Activated CD4-positive, alpha-beta T cell treated with anti-CD3 and anti-CD28 coated beads, Interleukin-2, amount 10 ng/mL, durations not matched to agents 24 days and 14 days (primary cell): ENCODE results near the gene NUDT4. TPM values are rescaled to one million over a fixed set of nuclear protein-coding genes. Genes with fewer than 3 reads are reported as not detected.
"Not testable (repeated sequence)": the region's sequence is repeated elsewhere in the genome, so short reads cannot be mapped to it uniquely, and the experiment has no call there.

Experiments
- DNase-seq: peaks from one replicate; pipeline ENCODE4 v3.0.0; 2022
- H3K27ac Mint-ChIP-seq: one replicate; pipeline ENCODE4 v1.8.0; 2022; ENCODE audit warnings: mild to moderate bottlenecking, mixed read lengths
- H3K27me3 Mint-ChIP-seq: one replicate; pipeline ENCODE4 v1.8.0; 2022; ENCODE audit warnings: mixed read lengths
- H3K36me3 Mint-ChIP-seq: one replicate; pipeline ENCODE4 v1.8.0; 2022; ENCODE audit warnings: low read depth, mild to moderate bottlenecking, mixed read lengths
- H3K4me1 Mint-ChIP-seq: one replicate; pipeline ENCODE4 v1.8.0; 2021; ENCODE audit warnings: mixed read lengths
- H3K4me3 Mint-ChIP-seq: one replicate; pipeline ENCODE4 v1.8.0; 2022; ENCODE audit warnings: mild to moderate bottlenecking, moderate library complexity, mixed read lengths
- H3K9me3 Mint-ChIP-seq: one replicate; pipeline ENCODE4 v1.8.0; 2021; ENCODE audit warnings: mixed read lengths
- intact Hi-C: fragments of 100-400 bp; cut with micrococcal nuclease; formaldehyde crosslinking; loops from one replicate; pipeline ENCODE4 v1.15.1; 2023
- total RNA-seq: library from RNA; stranded (reverse); gene quantifications from 2 replicates; pipeline ENCODE4 v1.2.3, GENCODE V29; 2022

NUDT4 gene
- total RNA-seq, 1 donor from 2014 or later: 86.6 TPM

GRCh38 chr12:93378196-93378997 lies 672 bp downstream of the NUDT4 start:
- peaks cover 17% of the 10 kb centered on the region for H3K36me3 Mint-ChIP-seq
- peak; percentile 90 for DNase-seq
- peak overlapping the region; percentile 100 for H3K27ac Mint-ChIP-seq
- H3K9me3 Mint-ChIP-seq, H3K27me3 Mint-ChIP-seq: not testable (repeated sequence)
- peaks cover 36% of the 10 kb centered on the region for H3K4me1 Mint-ChIP-seq
- H3K4me3 Mint-ChIP-seq: peak overlapping the region; percentile 100
- intact Hi-C loops: loop anchor here (2.0 to 5.0 kb wide), 4 partner anchors 38 to 451 kb away; partner anchors contain the start of gene EEA1

GRCh38 chr12:93378998-93379325 lies 1.2 kb downstream of the NUDT4 start:
- H3K9me3 Mint-ChIP-seq: no peaks in the 10 kb centered on the region
- H3K27me3 Mint-ChIP-seq: no peaks in the 10 kb centered on the region
- H3K4me3 Mint-ChIP-seq: peak overlapping the region; percentile 100
- H3K4me1 Mint-ChIP-seq: peaks cover 37% of the 10 kb centered on the region
- peaks cover 20% of the 10 kb centered on the region for H3K36me3 Mint-ChIP-seq
- DNase-seq: no peak
- H3K27ac Mint-ChIP-seq: peak overlapping the region; percentile 100
- intact Hi-C loops: loop anchor here (1.0 to 5.0 kb wide), 5 partner anchors 38 to 452 kb away; partner anchors contain the start of genes EEA1 and UBE2N

- no peaks in the 10 kb centered on the region for H3K9me3 Mint-ChIP-seq
- peaks cover 37% of the 10 kb centered on the region for H3K4me1 Mint-ChIP-seq
- peak overlapping the region; percentile 100 for H3K4me3 Mint-ChIP-seq
- peaks cover 20% of the 10 kb centered on the region for H3K36me3 Mint-ChIP-seq
- intact Hi-C loops: loop anchor here (1.0 to 5.0 kb wide), 5 partner anchors 37 to 452 kb away; partner anchors contain the start of genes EEA1 and UBE2N
- no peaks in the 10 kb centered on the region for H3K27me3 Mint-ChIP-seq
- DNase-seq: peak; percentile 70
- H3K27ac Mint-ChIP-seq: peak overlapping the region; percentile 100
These were observed 1.7 kb downstream of the NUDT4 start for GRCh38 chr12:93379326-93379980.

GRCh38 chr12:93379981-93380361 lies 2.2 kb downstream of the NUDT4 start:
- no peaks in the 10 kb centered on the region for H3K9me3 Mint-ChIP-seq
- intact Hi-C loops: loop anchor here (1.0 to 5.0 kb wide), 8 partner anchors 8 to 593 kb away; partner anchors contain the start of genes EEA1 and UBE2N

GRCh38 chr12:93380480-93381121 lies 2.9 kb downstream of the NUDT4 start:
- Mint-ChIP-seq H3K9me3 (no peaks in the 10 kb centered on the region), H3K36me3 (peaks cover 27% of the 10 kb centered on the region), H3K4me1 (peaks cover 42% of the 10 kb centered on the region), H3K4me3 (peak overlapping the region; percentile 100), H3K27ac (peak overlapping the region; percentile 70), H3K27me3 (no peaks in the 10 kb centered on the region)
- intact Hi-C loops: loop anchor here (1.0 to 5.0 kb wide), 3 partner anchors 8 to 593 kb away; no protein-coding TSS in a partner anchor
- DNase-seq: no peak

More at GRCh38 chr12:93379981-93380361, 2.2 kb downstream of the NUDT4 start:
- no peaks in the 10 kb centered on the region for H3K27me3 Mint-ChIP-seq
- peak overlapping the region; percentile 100 for H3K27ac Mint-ChIP-seq
- H3K4me3 Mint-ChIP-seq: peak overlapping the region; percentile 100
- peaks cover 38% of the 10 kb centered on the region for H3K4me1 Mint-ChIP-seq
- DNase-seq: no peak
- H3K36me3 Mint-ChIP-seq: peaks cover 21% of the 10 kb centered on the region

GRCh38 chr12:93381161-93381975 lies 3.6 kb downstream of the NUDT4 start:
- H3K4me1 Mint-ChIP-seq: peaks cover 42% of the 10 kb centered on the region
- intact Hi-C loops: loop anchor here (5.0 kb wide), 1 partner anchor 594 kb away; no protein-coding TSS in a partner anchor
- no peak for DNase-seq
- H3K27me3 Mint-ChIP-seq: no peaks in the 10 kb centered on the region
- H3K9me3 Mint-ChIP-seq: no peaks in the 10 kb centered on the region
- peaks cover 27% of the 10 kb centered on the region for H3K36me3 Mint-ChIP-seq
- H3K4me3 Mint-ChIP-seq: peak overlapping the region; percentile 100
- peak overlapping the region; percentile 70 for H3K27ac Mint-ChIP-seq

- DNase-seq, H3K27ac Mint-ChIP-seq, H3K9me3 Mint-ChIP-seq, H3K27me3 Mint-ChIP-seq: not testable (repeated sequence)
- peaks cover 28% of the 10 kb centered on the region for H3K36me3 Mint-ChIP-seq
- H3K4me3 Mint-ChIP-seq: peak overlapping the region; percentile 100
- H3K4me1 Mint-ChIP-seq: peaks cover 38% of the 10 kb centered on the region
- intact Hi-C loops: loop anchor here (5.0 kb wide), 1 partner anchor 595 kb away; no protein-coding TSS in a partner anchor
These were observed 4.3 kb downstream of the NUDT4 start for GRCh38 chr12:93381976-93382437.

GRCh38 chr12:93387780-93388179 lies 10.1 kb downstream of the NUDT4 start:
- intact Hi-C loops: loop anchor here (1.0 to 2.0 kb wide), 3 partner anchors 7 to 289 kb away; no protein-coding TSS in a partner anchor
- Mint-ChIP-seq H3K9me3 (no peaks in the 10 kb centered on the region), H3K27me3 (no peaks in the 10 kb centered on the region), H3K27ac (peak overlapping the region; percentile 72), H3K36me3 (peaks cover 42% of the 10 kb centered on the region), H3K4me3 (no peak overlapping the region), H3K4me1 (peaks cover 35% of the 10 kb centered on the region)
- no peak for DNase-seq

- intact Hi-C loops: no loop called here
- Mint-ChIP-seq H3K4me1 (peaks cover 28% of the 10 kb centered on the region), H3K4me3 (no peak overlapping the region), H3K36me3 (peaks cover 34% of the 10 kb centered on the region), H3K27ac (no peak overlapping the region), H3K9me3 (no peaks in the 10 kb centered on the region), H3K27me3 (no peaks in the 10 kb centered on the region)
- DNase-seq: no peak
These were observed 12.3 kb downstream of the NUDT4 start for GRCh38 chr12:93390031-93390430.

GRCh38 chr12:93390549-93391297 lies 13.0 kb downstream of the NUDT4 start:
- H3K36me3 Mint-ChIP-seq: peaks cover 28% of the 10 kb centered on the region
- peaks cover 24% of the 10 kb centered on the region for H3K4me1 Mint-ChIP-seq
- no peak for DNase-seq
- no peaks in the 10 kb centered on the region for H3K27me3 Mint-ChIP-seq
- intact Hi-C loops: no loop called here
- no peak overlapping the region for H3K4me3 Mint-ChIP-seq
- no peaks in the 10 kb centered on the region for H3K9me3 Mint-ChIP-seq
- H3K27ac Mint-ChIP-seq: peak overlapping the region; percentile 29

- peaks cover 16% of the 10 kb centered on the region for H3K4me1 Mint-ChIP-seq
- H3K36me3 Mint-ChIP-seq: peaks cover 22% of the 10 kb centered on the region
- H3K4me3 Mint-ChIP-seq: no peak overlapping the region
- DNase-seq: no peak
- H3K27me3 Mint-ChIP-seq: no peaks in the 10 kb centered on the region
- intact Hi-C loops: no loop called here
- H3K9me3 Mint-ChIP-seq: no peaks in the 10 kb centered on the region
- no peak overlapping the region for H3K27ac Mint-ChIP-seq
These were observed 15.7 kb downstream of the NUDT4 start for GRCh38 chr12:93393425-93393824.

- Mint-ChIP-seq H3K27ac (no peak overlapping the region), H3K4me3 (no peak overlapping the region), H3K27me3 (no peaks in the 10 kb centered on the region), H3K4me1 (peaks cover 3% of the 10 kb centered on the region), H3K9me3 (no peaks in the 10 kb centered on the region), H3K36me3 (peaks cover 17% of the 10 kb centered on the region)
- peak; percentile 51 for DNase-seq
- intact Hi-C loops: loop anchor here (2.0 to 5.0 kb wide), 4 partner anchors 299 to 613 kb away; no protein-coding TSS in a partner anchor
These were observed 19.7 kb downstream of the NUDT4 start for GRCh38 chr12:93397412-93397811.
